HK-2 (cell line): ENCODE results near the gene SMAD5.
A peak's percentile ranks its signal among the peaks of the same experiment; 100 is the strongest.

Experiments
- DNase-seq: peaks from one replicate; pipeline ENCODE4 v3.0.0-alpha.2; 2018; ENCODE audit not compliant: unreplicated experiment

The SMAD5 gene

GRCh38 chr5:136197462-136198142 is 65.0 kb downstream of the SMAD5 start:
- no peak for DNase-seq

DNA sequence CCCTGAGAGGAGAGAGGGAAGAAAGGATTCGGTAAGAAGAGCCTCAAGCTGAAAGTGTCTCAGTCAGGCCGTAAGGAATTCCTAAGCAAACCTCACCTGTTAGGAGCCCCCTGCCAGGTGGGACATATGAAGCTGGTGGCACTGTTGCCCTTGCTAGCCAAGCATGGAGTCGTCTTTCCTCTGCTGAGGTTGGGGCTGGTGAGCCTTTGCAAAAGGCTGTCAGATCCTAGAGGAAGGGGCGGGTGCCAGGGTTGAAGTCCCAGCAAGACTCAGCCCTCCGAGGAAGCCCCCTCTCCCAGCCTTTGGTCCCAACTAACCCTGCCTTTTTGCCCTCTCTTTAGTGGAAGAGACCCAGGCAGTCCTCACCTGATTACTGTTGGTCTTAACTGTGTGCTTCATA is 65.8 kb downstream of the SMAD5 start:
- no peak for DNase-seq

GRCh38 chr5:136199408-136199807 is 66.8 kb downstream of the SMAD5 start:
- no peak for DNase-seq

- no peak for DNase-seq
Observed at GRCh38 chr5:136200130-136200529, 67.5 kb downstream of the SMAD5 start.

DNA sequence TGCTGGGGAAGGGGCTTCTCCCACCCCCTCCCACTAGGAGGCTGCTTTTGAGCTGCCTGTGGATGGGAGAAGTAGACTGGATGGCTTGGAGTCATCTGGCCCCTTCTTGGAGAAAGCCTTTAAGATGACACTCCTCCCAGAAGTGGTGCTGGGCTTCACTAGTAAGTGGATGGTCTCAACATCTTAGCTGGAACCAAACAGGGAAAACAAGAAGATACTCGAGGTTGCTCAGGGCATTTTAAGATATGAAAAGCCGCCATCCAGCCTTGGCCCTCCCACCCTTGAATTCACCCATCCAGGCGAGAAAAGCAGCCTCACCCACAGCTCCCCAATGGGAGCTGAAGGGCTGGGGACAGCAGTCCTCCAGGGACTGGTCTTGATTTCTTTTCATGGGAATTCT is 68.1 kb downstream of the SMAD5 start:
- no peak for DNase-seq

GRCh38 chr5:136201870-136202269 is 69.2 kb downstream of the SMAD5 start:
- no peak for DNase-seq

DNA sequence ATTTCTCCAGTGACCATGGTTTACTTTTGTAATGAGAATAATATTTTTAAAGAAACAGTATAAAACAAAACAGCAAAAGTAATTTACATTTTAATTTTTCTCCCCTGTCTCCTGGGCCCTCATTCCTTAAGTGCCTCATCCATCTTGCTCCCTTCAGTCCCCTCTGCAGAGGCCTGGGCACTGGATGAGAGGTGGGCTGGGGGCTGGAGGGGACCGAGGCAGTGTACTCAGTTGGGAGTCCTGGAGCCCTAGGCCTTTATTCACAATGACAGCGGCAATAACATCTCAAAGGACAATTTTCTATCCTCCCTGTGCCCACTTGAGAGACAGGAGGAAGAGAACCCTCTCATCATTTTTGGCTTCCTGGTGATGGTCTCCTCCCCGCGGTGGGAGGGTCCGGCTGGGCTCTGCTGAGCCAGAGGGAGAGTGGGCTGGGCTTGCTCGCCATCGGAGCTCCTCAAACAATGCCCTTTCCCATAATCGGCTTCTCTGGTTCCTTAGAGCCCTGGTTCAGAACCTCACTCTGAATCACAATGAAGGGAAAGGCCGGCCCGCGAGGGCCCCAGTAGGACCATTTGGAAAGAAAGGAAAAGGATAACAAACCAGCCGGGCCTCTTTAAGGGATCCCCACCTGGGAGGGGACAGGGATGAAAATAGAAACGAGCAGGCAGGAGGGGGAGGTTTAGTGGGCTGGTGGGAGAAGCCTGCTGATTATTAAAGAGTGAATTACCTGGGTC is 70.0 kb downstream of the SMAD5 start:
- no peak for DNase-seq

- DNase-seq = no peak
Observed at GRCh38 chr5:136203303-136203922, 70.8 kb downstream of the SMAD5 start.

- no peak for DNase-seq
Observed at GRCh38 chr5:136205061-136205702, 72.5 kb downstream of the SMAD5 start.

- no peak for DNase-seq
Observed at GRCh38 chr5:136205941-136206340, 73.3 kb downstream of the SMAD5 start.

DNA sequence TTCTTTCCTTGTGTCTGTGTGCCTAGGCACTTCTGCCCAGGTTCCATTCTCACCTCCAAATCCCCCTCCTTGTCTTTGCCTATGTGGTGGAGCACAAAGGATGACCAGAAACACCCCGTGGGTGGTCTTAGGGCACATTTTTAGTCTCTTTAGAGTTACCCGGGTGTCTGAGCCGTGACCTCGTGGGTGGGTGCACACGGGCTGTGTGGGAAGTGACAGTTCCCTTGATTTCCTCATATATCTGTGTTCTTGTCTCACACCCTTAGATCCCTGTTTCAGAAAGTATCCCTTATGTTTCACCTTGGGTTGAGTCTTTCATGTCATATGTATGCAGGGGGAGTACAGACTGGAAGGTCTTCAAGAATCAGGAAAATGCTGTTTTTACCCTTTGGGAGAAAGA is 73.7 kb downstream of the SMAD5 start:
- no peak for DNase-seq

DNA sequence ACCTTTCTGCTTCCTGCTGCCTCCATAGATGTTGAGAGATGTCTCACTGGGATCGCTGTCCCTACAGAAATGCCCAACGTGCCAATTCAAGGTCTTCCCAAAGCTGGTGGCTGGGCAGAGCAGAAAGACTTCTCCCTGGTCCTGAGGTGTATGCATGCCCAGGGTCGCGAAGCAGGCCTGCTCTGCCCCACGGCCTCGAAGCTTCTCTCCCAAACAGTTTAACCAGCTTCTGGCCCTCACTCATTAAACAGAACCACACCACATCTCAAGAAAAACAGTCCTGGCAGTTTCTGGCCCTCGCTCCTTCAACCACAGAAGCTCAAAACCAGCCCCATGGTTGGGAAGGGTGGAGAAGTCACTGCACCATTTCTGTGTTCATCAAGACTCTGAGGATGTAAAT is 75.0 kb downstream of the SMAD5 start:
- no peak for DNase-seq

DNA sequence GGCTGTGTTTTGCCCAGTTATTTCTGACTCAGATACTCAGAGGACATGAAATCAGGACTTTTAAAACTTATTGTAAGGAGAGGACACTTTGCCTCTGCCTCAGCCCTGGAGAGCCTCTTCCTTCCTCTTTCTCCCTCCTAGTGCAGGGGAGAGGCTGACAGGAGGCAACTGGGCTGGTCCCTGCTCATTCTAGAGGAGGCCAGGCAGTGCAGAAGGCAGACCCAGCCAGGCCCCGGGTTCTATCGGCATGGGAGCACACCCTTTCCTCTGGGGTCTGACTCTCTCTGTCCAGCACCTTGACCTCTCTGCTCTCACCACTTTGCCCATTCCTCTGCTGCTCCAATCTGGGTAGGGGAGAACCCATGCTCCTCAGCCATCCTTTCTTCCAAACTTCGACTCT is 76.3 kb downstream of the SMAD5 start:
- DNase-seq = no peak

GRCh38 chr5:136209346-136209910 is 76.8 kb downstream of the SMAD5 start:
- no peak for DNase-seq

DNA sequence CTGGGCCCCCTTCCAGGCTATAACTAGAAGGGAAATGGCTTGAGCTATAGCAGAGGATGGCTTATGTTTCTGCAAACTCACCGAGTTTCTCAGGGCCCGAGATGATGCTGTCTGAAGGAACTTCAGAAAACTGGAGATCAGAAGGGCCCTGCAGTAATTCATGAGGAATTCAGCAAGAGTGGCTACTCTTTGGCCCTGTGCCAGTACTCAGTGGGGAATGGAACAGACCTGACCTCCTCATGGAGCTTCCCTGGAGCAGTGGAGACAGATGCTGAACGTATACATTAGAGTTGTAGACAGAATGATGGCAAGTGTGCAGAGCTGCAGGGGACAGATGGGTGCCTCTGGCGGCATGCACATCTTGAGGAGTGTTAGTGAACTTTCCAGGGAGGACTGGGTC is 77.6 kb downstream of the SMAD5 start:
- DNase-seq = no peak

DNA sequence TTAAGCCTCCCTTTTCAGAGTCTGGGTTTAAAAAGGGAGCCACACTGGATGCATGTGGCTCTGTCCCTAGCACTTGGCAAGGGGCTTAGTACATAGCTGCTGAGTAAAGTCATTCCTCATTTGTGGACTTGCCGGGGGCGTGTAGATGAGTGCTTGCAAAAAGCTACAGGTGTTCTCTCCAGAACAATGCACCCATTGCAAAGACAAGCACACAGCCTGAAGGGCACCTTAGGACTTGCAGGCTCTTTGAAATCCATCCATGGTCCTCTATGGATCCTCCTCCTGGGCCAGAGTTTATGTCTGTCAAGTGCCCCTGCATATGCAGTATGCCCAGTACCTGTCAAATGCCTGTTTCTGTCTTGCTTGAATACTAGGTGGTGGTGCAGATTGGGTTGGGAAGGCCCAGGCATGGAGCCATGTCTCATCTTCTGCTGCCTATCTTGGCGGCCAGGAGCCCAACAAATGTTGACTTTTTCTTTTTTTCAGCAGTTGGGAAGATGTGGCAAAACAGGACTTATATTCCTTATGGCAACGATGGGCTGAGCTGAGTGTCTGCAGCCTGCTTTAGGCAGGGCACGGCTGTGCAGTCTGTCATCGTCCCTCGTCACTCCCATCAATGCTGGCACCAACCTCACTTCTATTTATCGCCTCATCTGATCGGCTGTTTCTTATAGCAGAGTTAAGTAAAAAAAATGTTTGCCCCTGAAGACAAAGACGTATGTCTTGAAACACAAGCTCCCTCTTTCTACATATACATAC is 78.8 kb downstream of the SMAD5 start:
- no peak for DNase-seq

DNA sequence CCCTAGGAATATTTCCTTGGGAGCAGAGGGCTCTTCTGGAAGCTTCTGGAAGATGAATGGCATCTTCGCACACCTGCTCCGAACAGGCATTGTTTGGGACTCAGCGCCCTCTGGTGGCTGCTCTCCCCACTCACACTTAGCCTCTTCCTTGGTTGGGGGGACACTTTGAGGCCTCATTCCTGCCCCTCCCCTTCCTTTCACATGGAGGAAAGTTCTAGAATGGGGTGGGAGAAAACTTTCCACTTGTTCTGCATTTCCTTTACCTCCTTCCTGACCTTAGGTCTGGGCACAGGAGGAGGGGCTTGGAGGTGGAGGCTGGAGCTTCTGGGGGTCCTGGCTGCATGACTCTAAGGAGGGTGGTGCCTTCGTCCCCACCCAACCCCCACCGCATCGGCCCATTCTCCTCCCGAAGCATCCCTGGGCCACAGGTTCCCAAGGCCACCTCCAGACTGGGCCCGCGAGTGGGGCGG is 79.6 kb downstream of the SMAD5 start:
- peak; percentile 31 for DNase-seq

DNA sequence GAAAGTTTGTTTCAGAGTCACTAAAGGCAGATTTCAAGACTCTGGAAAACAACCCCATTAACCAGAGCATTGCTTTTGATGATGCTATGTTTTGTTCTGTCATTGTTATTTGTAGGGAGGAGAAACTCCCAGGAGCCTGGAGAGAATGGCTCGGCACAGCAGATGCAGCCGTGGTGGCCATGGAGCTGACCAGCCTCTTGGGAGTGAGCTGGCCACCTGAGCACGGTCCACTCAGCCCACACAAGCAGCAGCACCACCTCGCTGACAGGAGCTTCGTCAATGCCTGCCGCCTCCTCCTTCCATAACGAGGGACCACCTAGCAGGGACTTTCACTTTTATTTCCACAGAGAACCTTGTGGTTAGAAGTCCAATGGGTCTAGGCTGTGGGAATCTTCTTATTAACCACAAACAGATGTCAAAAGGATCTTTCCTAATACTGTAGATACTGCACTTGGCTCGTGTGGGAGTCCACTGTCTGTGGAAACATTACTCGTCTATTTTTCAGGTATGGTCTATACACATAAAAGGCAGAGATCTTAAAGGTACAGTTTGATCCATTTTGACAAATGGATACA is 81.4 kb downstream of the SMAD5 start:
- no peak for DNase-seq

DNA sequence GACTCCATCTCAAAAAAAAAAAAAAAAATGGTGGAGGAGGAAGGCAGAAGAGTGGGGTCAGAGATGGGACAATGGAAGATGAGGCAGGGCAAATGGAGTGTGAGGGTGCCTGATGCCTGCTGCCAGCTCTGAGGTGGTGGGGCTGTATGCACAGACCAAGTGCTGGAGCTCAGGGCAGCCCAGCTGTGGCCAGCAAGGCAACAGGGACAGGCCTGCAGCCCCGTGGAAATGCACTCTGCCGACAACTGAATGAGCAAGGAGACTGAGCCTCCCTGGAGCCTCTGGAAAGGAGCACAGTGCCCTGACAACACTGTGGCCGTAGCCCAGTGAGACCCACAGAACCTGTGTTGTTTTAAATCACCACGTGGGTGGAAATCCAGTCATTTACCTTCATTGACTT is 83.2 kb downstream of the SMAD5 start:
- no peak for DNase-seq

DNA sequence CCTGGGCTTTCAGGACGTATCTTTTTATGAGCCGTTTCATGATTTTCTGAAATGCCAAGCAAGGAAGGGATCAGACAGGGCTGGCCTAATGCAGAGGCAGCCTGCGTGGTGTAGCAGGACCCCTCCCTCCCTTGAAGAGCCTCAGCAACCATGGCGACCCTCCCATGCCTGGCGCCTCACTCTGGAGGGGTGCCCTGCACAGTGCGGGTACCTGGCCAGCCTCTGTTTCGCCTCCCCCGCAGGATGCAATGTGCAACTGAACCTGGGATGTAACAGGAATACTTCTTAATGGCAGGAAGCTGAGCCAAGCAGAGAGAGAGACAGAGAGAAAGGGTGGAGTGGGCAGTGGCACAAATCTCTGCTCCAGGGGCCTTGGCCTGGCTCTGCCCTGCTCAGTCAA is 83.6 kb downstream of the SMAD5 start:
- DNase-seq = no peak

GRCh38 chr5:136221340-136221739 is 88.7 kb downstream of the SMAD5 start:
- DNase-seq = no peak
